Liver (tissue), 9 donors: ENCODE results near the gene ZC3H18. TPM values are rescaled to one million over a fixed set of nuclear protein-coding genes. Genes with fewer than 3 reads are reported as not detected.
A peak's percentile ranks its signal among the peaks of the same experiment; 100 is the strongest.

Source experiments
- DNase-seq: peaks from one replicate; pipeline ENCODE4 v3.0.0-alpha.2; 2017; ENCODE audit warnings: low spot score
- H3K27ac ChIP-seq, 2 donors: one replicate each; pipeline ENCODE4 v1.7.0; 2013; ENCODE audit warnings: inconsistent platforms in 2 of 2, low read length in 2 of 2, control low read depth in 1 of 2, low read depth in 1 of 2, mild to moderate bottlenecking in 1 of 2
- H3K27me3 ChIP-seq, 4 donors: one replicate each; pipeline versions ENCODE4 v1.6.1 to v1.7.0; 2013; ENCODE audit warnings: low read length in 3 of 4, inconsistent platforms in 1 of 4, mild to moderate bottlenecking in 1 of 4, moderate library complexity in 1 of 4; ENCODE audit not compliant: control insufficient read depth in 4 of 4, insufficient read depth in 4 of 4
- H3K36me3 ChIP-seq, 4 donors: one replicate each; pipeline versions ENCODE4 v1.6.1 to v1.7.0; 2013; ENCODE audit warnings: low read length in 3 of 4, mild to moderate bottlenecking in 3 of 4, low read depth in 1 of 4, moderate library complexity in 1 of 4; ENCODE audit not compliant: control insufficient read depth in 4 of 4, insufficient read depth in 3 of 4
- H3K4me1 ChIP-seq, 4 donors: one replicate each; pipeline versions ENCODE4 v1.6.1 to v1.7.0; 2013; ENCODE audit warnings: low read length in 3 of 4, mild to moderate bottlenecking in 3 of 4, moderate library complexity in 1 of 4; ENCODE audit not compliant: control insufficient read depth in 4 of 4, insufficient read depth in 4 of 4
- H3K4me3 ChIP-seq, 3 donors: one replicate each; pipeline versions ENCODE4 v1.6.1 to v1.7.0; 2013; ENCODE audit warnings: low read length in 3 of 3, control low read depth in 1 of 3, low read depth in 1 of 3, mild to moderate bottlenecking in 1 of 3
- H3K9ac ChIP-seq, 2 donors: one replicate each; pipeline ENCODE4 v1.7.0; 2013; ENCODE audit warnings: low read length in 2 of 2, mild to moderate bottlenecking in 2 of 2, moderate library complexity in 2 of 2, control low read depth in 1 of 2, low read depth in 1 of 2
- H3K9me3 ChIP-seq, 4 donors: one replicate each; pipeline versions ENCODE4 v1.6.1 to v1.7.0; 2013; ENCODE audit warnings: low read length in 3 of 4; ENCODE audit not compliant: control insufficient read depth in 4 of 4
- EGR1 ChIP-seq, 2 donors: IDR thresholded peaks; 2 replicates each; pipeline ENCODE4 v1.6.1; 2016 to 2018; ENCODE audit warnings: antibody characterized with exemption in 2 of 2, low read depth in 2 of 2
- GABPA ChIP-seq, 2 donors: IDR thresholded peaks in 1 of 2; conservative IDR thresholded peaks in 1 of 2; 2 replicates each; pipeline ENCODE4 v1.6.1; 2016; ENCODE audit warnings: antibody characterized with exemption in 2 of 2, mild to moderate bottlenecking in 1 of 2, moderate library complexity in 1 of 2
- HNF4G ChIP-seq: IDR thresholded peaks from 2 replicates; pipeline ENCODE4 v1.6.1; 2016; ENCODE audit warnings: antibody characterized with exemption
- NR2F2 ChIP-seq: IDR thresholded peaks from 2 replicates; pipeline ENCODE4 v1.6.1; 2016; ENCODE audit warnings: antibody characterized with exemption
- RAD21 ChIP-seq, 2 donors: IDR thresholded peaks; 2 replicates each; pipeline ENCODE4 v1.6.1; 2016; ENCODE audit warnings: antibody characterized with exemption in 2 of 2, mild to moderate bottlenecking in 2 of 2
- SP1 ChIP-seq: IDR thresholded peaks from 2 replicates; pipeline ENCODE4 v1.6.1; 2018; ENCODE audit warnings: antibody characterized with exemption, mild to moderate bottlenecking
- TAF1 ChIP-seq: conservative IDR thresholded peaks from 2 replicates; pipeline ENCODE4 v1.6.1; 2016; ENCODE audit warnings: antibody characterized with exemption, mild to moderate bottlenecking
- YY1 ChIP-seq: IDR thresholded peaks from 2 replicates; pipeline ENCODE4 v1.6.1; 2016; ENCODE audit warnings: antibody characterized with exemption, mild to moderate bottlenecking
- WGBS: extraction: QIAGEN DNeasy Blood & Tissue Kit; methylation state at CpG from one replicate; pipeline ENCODE4 v1.1.7; 2013; 5-methylcytosine and 5-hydroxymethylcytosine counted together
- polyA plus RNA-seq, 2 donors: library from polyadenylated mRNA; stranded (reverse) in 1 of 2; unstranded in 1 of 2; fragments of 200-250 nt in 1 of 2; fragments of >200 nt in 1 of 2; fragmentation: Nextera tagmentation in 1 of 2; extraction: Ambion mirVana in 1 of 2; gene quantifications; one replicate each; pipeline versions ENCODE4 v1.2.1 to v1.2.3, GENCODE V29; 2013 to 2015
- total RNA-seq, 2 donors: library from RNA; depleted of rRNA; stranded (reverse); fragments of >200 nt; gene quantifications; one replicate each; pipeline ENCODE4 v1.2.3, GENCODE V29; 2014
- TF ChIP-seq, protein P1 (sequence below): IDR thresholded peaks from 2 replicates; pipeline ENCODE4 v1.6.1; 2016; ENCODE audit warnings: antibody characterized with exemption
- TF ChIP-seq, protein P2 (sequence below): IDR thresholded peaks from 2 replicates; pipeline ENCODE4 v1.6.1; 2016; ENCODE audit warnings: antibody characterized with exemption
- TF ChIP-seq, protein P3 (sequence below): IDR thresholded peaks from 2 replicates; pipeline ENCODE4 v1.6.1; 2016; ENCODE audit warnings: antibody characterized with exemption, mild to moderate bottlenecking
- TF ChIP-seq, protein P4 (sequence below): fragments of 150-350 bp; IDR thresholded peaks from 2 replicates; pipeline ENCODE4 v1.5.1; 2017; ENCODE audit warnings: improper control_type of control experiment, low read depth, low read length; ENCODE audit not compliant: missing input control
- donor health status: healthy.
- donor health status: healthy.
- donor health status: healthy.
- donor health status: healthy.
- donor health status: healthy.

ZC3H18 gene
- total RNA-seq (10 to 100 TPM; 10.2 to 10.3 TPM), polyA plus RNA-seq (10 to 100 TPM; 10.7 to 10.9 TPM)

DNA sequence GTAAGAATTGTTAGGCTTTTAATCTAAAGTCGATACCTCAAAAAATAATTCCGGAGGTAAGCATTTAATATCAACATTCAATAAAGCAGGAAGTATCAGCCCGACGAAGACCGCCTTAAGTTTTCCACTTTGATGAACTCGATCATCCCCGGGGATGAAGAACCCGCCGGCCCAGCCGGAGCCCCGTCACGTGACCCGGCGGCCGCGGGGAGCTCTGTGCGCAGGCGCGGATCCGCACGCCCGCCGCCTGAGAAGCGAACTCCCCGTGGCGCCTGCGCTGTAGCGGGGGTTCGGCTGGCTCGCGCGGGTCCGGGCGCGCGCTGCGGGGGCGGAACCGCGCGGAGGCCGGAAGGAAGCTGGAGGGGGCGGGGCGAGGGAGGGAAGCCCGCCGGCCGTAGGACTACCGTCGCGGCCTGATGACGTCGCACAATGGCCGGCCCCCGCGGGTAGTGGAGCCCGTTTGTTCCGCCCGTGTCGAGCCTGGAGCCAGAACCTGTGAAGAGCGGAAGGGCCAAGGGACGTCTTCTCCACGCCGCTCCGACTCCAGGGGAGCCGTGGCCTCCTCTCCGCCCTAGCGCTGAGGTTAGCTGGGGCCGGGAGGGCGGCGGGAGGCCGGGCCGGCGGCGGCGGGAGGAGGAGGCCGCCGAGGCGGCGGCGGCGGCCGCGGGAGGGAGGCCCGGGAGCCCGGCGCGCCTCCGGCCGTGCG lies at the start of gene ZC3H18:
Gene ZC3H18, plus strand, starts transcription at position 419 of the 706 bp plus-strand sequence. CDS start 6,721 bp downstream, outside the sequence.
- Histone ChIP-seq H3K27me3 (no peaks in the 10 kb centered on the region), H3K9ac (peak within 1 kb of the TSS; percentile 24 to 68), H3K4me3 (peak within 1 kb of the TSS; percentile 57 to 95 (median 86)), H3K36me3 (peaks cover 1 to 7% (median 4%) of the 10 kb centered on the region in 4 donors), H3K9me3 (no peaks in the 10 kb centered on the region), H3K27ac (peak within 1 kb of the TSS; percentile 50 to 63), H3K4me1 (peaks cover 6 to 28% (median 19%) of the 10 kb centered on the region in 4 donors)
- under 1% methylated on average over 90 of the region's 90 CpGs for WGBS
- peak; percentile 98 for DNase-seq
- TF ChIP-seq YY1 (peak; percentile 95), TAF1 (no peak), EGR1 (IDR thresholded peaks at IDR 0.05; ENCODE audit: low read depth in 2 of 2) (peak; percentile 89 to 99), SP1 (peak; percentile 39), GABPA (IDR thresholded peaks at IDR 0.05 in 1 of 2, conservative IDR thresholded peaks at IDR 0.05 in 1 of 2) (peak; percentile 38 to 89), RAD21 (IDR thresholded peaks at IDR 0.05) (no peak)
- TF ChIP-seq, protein P1, sequence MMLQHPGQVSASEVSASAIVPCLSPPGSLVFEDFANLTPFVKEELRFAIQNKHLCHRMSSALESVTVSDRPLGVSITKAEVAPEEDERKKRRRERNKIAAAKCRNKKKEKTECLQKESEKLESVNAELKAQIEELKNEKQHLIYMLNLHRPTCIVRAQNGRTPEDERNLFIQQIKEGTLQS, result no peak
- TF ChIP-seq, protein P2, sequence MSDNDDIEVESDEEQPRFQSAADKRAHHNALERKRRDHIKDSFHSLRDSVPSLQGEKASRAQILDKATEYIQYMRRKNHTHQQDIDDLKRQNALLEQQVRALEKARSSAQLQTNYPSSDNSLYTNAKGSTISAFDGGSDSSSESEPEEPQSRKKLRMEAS, result no peak
- TF ChIP-seq, protein P3, sequence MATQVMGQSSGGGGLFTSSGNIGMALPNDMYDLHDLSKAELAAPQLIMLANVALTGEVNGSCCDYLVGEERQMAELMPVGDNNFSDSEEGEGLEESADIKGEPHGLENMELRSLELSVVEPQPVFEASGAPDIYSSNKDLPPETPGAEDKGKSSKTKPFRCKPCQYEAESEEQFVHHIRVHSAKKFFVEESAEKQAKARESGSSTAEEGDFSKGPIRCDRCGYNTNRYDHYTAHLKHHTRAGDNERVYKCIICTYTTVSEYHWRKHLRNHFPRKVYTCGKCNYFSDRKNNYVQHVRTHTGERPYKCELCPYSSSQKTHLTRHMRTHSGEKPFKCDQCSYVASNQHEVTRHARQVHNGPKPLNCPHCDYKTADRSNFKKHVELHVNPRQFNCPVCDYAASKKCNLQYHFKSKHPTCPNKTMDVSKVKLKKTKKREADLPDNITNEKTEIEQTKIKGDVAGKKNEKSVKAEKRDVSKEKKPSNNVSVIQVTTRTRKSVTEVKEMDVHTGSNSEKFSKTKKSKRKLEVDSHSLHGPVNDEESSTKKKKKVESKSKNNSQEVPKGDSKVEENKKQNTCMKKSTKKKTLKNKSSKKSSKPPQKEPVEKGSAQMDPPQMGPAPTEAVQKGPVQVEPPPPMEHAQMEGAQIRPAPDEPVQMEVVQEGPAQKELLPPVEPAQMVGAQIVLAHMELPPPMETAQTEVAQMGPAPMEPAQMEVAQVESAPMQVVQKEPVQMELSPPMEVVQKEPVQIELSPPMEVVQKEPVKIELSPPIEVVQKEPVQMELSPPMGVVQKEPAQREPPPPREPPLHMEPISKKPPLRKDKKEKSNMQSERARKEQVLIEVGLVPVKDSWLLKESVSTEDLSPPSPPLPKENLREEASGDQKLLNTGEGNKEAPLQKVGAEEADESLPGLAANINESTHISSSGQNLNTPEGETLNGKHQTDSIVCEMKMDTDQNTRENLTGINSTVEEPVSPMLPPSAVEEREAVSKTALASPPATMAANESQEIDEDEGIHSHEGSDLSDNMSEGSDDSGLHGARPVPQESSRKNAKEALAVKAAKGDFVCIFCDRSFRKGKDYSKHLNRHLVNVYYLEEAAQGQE, result no peak
- TF ChIP-seq, protein P4, sequence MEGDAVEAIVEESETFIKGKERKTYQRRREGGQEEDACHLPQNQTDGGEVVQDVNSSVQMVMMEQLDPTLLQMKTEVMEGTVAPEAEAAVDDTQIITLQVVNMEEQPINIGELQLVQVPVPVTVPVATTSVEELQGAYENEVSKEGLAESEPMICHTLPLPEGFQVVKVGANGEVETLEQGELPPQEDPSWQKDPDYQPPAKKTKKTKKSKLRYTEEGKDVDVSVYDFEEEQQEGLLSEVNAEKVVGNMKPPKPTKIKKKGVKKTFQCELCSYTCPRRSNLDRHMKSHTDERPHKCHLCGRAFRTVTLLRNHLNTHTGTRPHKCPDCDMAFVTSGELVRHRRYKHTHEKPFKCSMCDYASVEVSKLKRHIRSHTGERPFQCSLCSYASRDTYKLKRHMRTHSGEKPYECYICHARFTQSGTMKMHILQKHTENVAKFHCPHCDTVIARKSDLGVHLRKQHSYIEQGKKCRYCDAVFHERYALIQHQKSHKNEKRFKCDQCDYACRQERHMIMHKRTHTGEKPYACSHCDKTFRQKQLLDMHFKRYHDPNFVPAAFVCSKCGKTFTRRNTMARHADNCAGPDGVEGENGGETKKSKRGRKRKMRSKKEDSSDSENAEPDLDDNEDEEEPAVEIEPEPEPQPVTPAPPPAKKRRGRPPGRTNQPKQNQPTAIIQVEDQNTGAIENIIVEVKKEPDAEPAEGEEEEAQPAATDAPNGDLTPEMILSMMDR, result no peak

DNA sequence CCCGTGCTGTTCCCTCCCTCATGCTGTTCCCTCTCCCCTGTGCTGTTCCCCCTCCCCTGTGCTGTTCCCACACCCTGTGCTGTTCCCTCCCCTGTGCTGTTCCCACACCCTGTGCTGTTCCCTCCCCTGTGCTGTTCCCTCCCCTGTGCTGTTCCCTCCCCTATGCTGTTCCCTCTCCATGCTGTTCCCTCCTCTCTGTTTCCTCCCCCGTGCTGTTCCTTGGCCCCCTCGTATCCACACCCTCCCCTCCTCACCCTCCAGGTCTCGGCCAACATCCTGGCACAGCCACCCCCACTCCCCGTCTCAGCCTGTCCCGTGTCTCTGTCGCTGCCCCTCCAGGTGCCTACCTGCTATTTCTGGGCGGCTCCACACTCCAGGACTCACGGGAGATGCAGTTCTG lies 48.5 kb upstream of the ZC3H18 start:
- DNase-seq, result no peak
- H3K9me3 ChIP-seq, result no peaks in the 10 kb centered on the region
- H3K4me3 ChIP-seq, result no peak overlapping the region
- peaks cover 7 to 26% (median 11%) of the 10 kb centered on the region in 4 donors for H3K4me1 ChIP-seq
- H3K9ac ChIP-seq, result no peak overlapping the region
- H3K36me3 ChIP-seq, result peaks cover 0 to 3% (median 1%) of the 10 kb centered on the region in 4 donors
- TF ChIP-seq NR2F2 (no peak), TAF1 (no peak), EGR1 (IDR thresholded peaks at IDR 0.05; ENCODE audit: low read depth in 2 of 2) (no peak), HNF4G (no peak)
- TF ChIP-seq, protein P1, result no peak
- WGBS, result 92% methylated on average over 9 of the region's 9 CpGs
- no peaks in the 10 kb centered on the region for H3K27me3 ChIP-seq
- H3K27ac ChIP-seq, result no peak overlapping the region
